Activated T-cell treated with anti-CD3 and anti-CD28 coated beads, Interleukin-2, amount 50 U/mL, for 48 hours (primary cell): Measurements from ENCODE around the gene TBC1D22A.

Experiments used
- DNase-seq, 2 experiments: peaks; one replicate each; pipeline ENCODE4 v3.0.0-alpha.2; 2020

The TBC1D22A gene

GRCh38 chr22:46911346-46911745 is 148.9 kb downstream of the TBC1D22A start:
- DNase-seq: no peak

GRCh38 chr22:46913351-46913750 is 150.9 kb downstream of the TBC1D22A start:
- DNase-seq: no peak

GRCh38 chr22:46914481-46914880 is 152.0 kb downstream of the TBC1D22A start:
- DNase-seq: no peak

GRCh38 chr22:46914916-46915894 is 152.8 kb downstream of the TBC1D22A start:
- no peak for DNase-seq

- no peak for DNase-seq
Measured at GRCh38 chr22:46915950-46916730, 153.7 kb downstream of the TBC1D22A start.

- no peak for DNase-seq
Measured at GRCh38 chr22:46916886-46917770, 154.7 kb downstream of the TBC1D22A start.

GRCh38 chr22:46917771-46918101 is 155.3 kb downstream of the TBC1D22A start:
- no peak for DNase-seq

GRCh38 chr22:46918197-46918596 is 155.7 kb downstream of the TBC1D22A start:
- DNase-seq: no peak

- DNase-seq: no peak
Measured at GRCh38 chr22:46922037-46922436, 159.6 kb downstream of the TBC1D22A start.

- no peak for DNase-seq
Measured at GRCh38 chr22:46923394-46923793, 160.9 kb downstream of the TBC1D22A start.

GRCh38 chr22:46925818-46926217 is 163.4 kb downstream of the TBC1D22A start:
- no peak for DNase-seq

- DNase-seq: no peak
Measured at GRCh38 chr22:46929046-46929709, 166.7 kb downstream of the TBC1D22A start.

- DNase-seq: peak in 1 of 2 experiments; percentile 9
Measured at GRCh38 chr22:46929710-46930204, 167.3 kb downstream of the TBC1D22A start.

- no peak for DNase-seq
Measured at GRCh38 chr22:46931414-46931813, 169.0 kb downstream of the TBC1D22A start.

GRCh38 chr22:46931881-46932280 is 169.4 kb downstream of the TBC1D22A start:
- DNase-seq: peak in 1 of 2 experiments; percentile 13

- DNase-seq: peak in 1 of 2 experiments; percentile 14
Measured at GRCh38 chr22:46933040-46933930, 170.8 kb downstream of the TBC1D22A start.

- DNase-seq: peak in 1 of 2 experiments; percentile 16
Measured at GRCh38 chr22:46934172-46934745, 171.8 kb downstream of the TBC1D22A start.

GRCh38 chr22:46934746-46935491 is 172.5 kb downstream of the TBC1D22A start:
- DNase-seq: peak; percentile 52 to 63

- no peak for DNase-seq
Measured at GRCh38 chr22:46935506-46936377, 173.3 kb downstream of the TBC1D22A start.
